ENCODE measurements around the gene AKR1C2. TPM values are rescaled to one million over a fixed set of nuclear protein-coding genes. Genes with fewer than 3 reads are reported as not detected.
"Not testable (repeated sequence)": the region's sequence is repeated elsewhere in the genome, so short reads cannot be mapped to it uniquely, and the experiment has no call there.

AKR1C2 gene
- total RNA-seq (2021) (16.2 and 23.5 TPM in 2 replicates), Bru-seq, nascent RNA (percentile 53 among the genes with signal in this experiment), BruChase-seq, experiment 1, labeled RNA remaining after a 2-hour chase (percentile 47 among the genes with signal in this experiment), BruChase-seq, experiment 2, labeled RNA remaining after a 6-hour chase (percentile 46 among the genes with signal in this experiment)
- long read RNA-seq, transcript AKR1C2-201 (9 exons, 3,756 nt): major isoform, 22 of 39 reads
- long read RNA-seq, partial matches to known transcripts: 11 of 39 reads
- long read RNA-seq, other reads (novel, unspliced or antisense): 5 of 39 reads

- H3K9me3 ChIP-seq (ENCODE audit: low read depth, low read length, poor library complexity, severe bottlenecking); H3K27ac ChIP-seq (ENCODE audit: low read depth, low read length, poor library complexity, severe bottlenecking); H3K36me3 ChIP-seq (ENCODE audit: insufficient read depth, low read length, poor library complexity, severe bottlenecking); POLR2A ChIA-PET (ENCODE audit: low non-redundant PET); DNase-seq (ENCODE audit: low spot score); H3K4me3 ChIP-seq (ENCODE audit: low read depth, low read length, poor library complexity, severe bottlenecking); intact Hi-C loops (cut with micrococcal nuclease; ENCODE audit: unreplicated experiment); H3K27me3 ChIP-seq (replicated peaks; ENCODE audit: insufficient read depth, low read depth, low read length, poor library complexity); CTCF ChIA-PET; H3K4me1 ChIP-seq (ENCODE audit: insufficient read depth, low read length, poor library complexity, severe bottlenecking): not testable (repeated sequence)
- TSS peak; percentile 78 for BruUV-seq (replicated peaks)
These were observed at the start of gene AKR1C2 for GRCh38 chr10:5003127-5004029. Gene AKR1C2 (minus strand): TSS chr10:5003857. CDS start chr10:5003835, 22 bp downstream.

GRCh38 chr10:5052951-5053500 is 49.4 kb upstream of the AKR1C2 start:
- H3K4me1 ChIP-seq (ENCODE audit: insufficient read depth, low read length, poor library complexity, severe bottlenecking); intact Hi-C loops (cut with micrococcal nuclease; ENCODE audit: unreplicated experiment); H3K4me3 ChIP-seq (ENCODE audit: low read depth, low read length, poor library complexity, severe bottlenecking); DNase-seq (ENCODE audit: low spot score); BruUV-seq (replicated peaks); H3K27me3 ChIP-seq (replicated peaks; ENCODE audit: insufficient read depth, low read depth, low read length, poor library complexity); H3K27ac ChIP-seq (ENCODE audit: low read depth, low read length, poor library complexity, severe bottlenecking); H3K9me3 ChIP-seq (ENCODE audit: low read depth, low read length, poor library complexity, severe bottlenecking); POLR2A ChIA-PET (ENCODE audit: low non-redundant PET); CTCF ChIA-PET; H3K36me3 ChIP-seq (ENCODE audit: insufficient read depth, low read length, poor library complexity, severe bottlenecking): not testable (repeated sequence)

- CTCF ChIA-PET: no interaction called here
- intact Hi-C loops (cut with micrococcal nuclease; ENCODE audit: unreplicated experiment): loop anchor here (10.0 kb wide), 1 partner anchor 557 kb away; no protein-coding TSS in a partner anchor
These were observed 44.4 kb upstream of the AKR1C2 start for GRCh38 chr10:5047912-5048628.

GRCh38 chr10:5047055-5047454 is 43.4 kb upstream of the AKR1C2 start:
- H3K4me3 ChIP-seq (ENCODE audit: low read depth, low read length, poor library complexity, severe bottlenecking); DNase-seq (ENCODE audit: low spot score); POLR2A ChIA-PET (ENCODE audit: low non-redundant PET); H3K9me3 ChIP-seq (ENCODE audit: low read depth, low read length, poor library complexity, severe bottlenecking); CTCF ChIA-PET; H3K27ac ChIP-seq (ENCODE audit: low read depth, low read length, poor library complexity, severe bottlenecking); BruUV-seq (replicated peaks); H3K27me3 ChIP-seq (replicated peaks; ENCODE audit: insufficient read depth, low read depth, low read length, poor library complexity); H3K36me3 ChIP-seq (ENCODE audit: insufficient read depth, low read length, poor library complexity, severe bottlenecking): not testable (repeated sequence)
- intact Hi-C loops (cut with micrococcal nuclease; ENCODE audit: unreplicated experiment): loop anchor here (10.0 kb wide), 1 partner anchor 558 kb away; no protein-coding TSS in a partner anchor
- H3K4me1 ChIP-seq (ENCODE audit: insufficient read depth, low read length, poor library complexity, severe bottlenecking): peaks cover 29% of the 10 kb centered on the region

More at GRCh38 chr10:5047912-5048628, 44.4 kb upstream of the AKR1C2 start:
- no peaks in the 10 kb centered on the region for H3K27me3 ChIP-seq (replicated peaks; ENCODE audit: insufficient read depth, low read depth, low read length, poor library complexity)
- BruUV-seq (replicated peaks): no TSS peak
- no peaks in the 10 kb centered on the region for H3K9me3 ChIP-seq (ENCODE audit: low read depth, low read length, poor library complexity, severe bottlenecking)
- no peak overlapping the region for H3K4me3 ChIP-seq (ENCODE audit: low read depth, low read length, poor library complexity, severe bottlenecking)
- H3K4me1 ChIP-seq (ENCODE audit: insufficient read depth, low read length, poor library complexity, severe bottlenecking): peaks cover 19% of the 10 kb centered on the region
- POLR2A ChIA-PET (ENCODE audit: low non-redundant PET): no interaction called here
- no peaks in the 10 kb centered on the region for H3K36me3 ChIP-seq (ENCODE audit: insufficient read depth, low read length, poor library complexity, severe bottlenecking)
- TF ChIP-seq, protein P1, sequence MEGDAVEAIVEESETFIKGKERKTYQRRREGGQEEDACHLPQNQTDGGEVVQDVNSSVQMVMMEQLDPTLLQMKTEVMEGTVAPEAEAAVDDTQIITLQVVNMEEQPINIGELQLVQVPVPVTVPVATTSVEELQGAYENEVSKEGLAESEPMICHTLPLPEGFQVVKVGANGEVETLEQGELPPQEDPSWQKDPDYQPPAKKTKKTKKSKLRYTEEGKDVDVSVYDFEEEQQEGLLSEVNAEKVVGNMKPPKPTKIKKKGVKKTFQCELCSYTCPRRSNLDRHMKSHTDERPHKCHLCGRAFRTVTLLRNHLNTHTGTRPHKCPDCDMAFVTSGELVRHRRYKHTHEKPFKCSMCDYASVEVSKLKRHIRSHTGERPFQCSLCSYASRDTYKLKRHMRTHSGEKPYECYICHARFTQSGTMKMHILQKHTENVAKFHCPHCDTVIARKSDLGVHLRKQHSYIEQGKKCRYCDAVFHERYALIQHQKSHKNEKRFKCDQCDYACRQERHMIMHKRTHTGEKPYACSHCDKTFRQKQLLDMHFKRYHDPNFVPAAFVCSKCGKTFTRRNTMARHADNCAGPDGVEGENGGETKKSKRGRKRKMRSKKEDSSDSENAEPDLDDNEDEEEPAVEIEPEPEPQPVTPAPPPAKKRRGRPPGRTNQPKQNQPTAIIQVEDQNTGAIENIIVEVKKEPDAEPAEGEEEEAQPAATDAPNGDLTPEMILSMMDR (conservative IDR thresholded peaks at IDR 0.05; ENCODE audit: low read depth, low read length): no peak
- TF ChIP-seq EZH2 (IDR thresholded peaks at IDR 0.05; ENCODE audit: borderline replicate concordance, low read depth, low read length, poor library complexity, severe bottlenecking): no peak
- no peak for DNase-seq (ENCODE audit: low spot score)
- no peak overlapping the region for H3K27ac ChIP-seq (ENCODE audit: low read depth, low read length, poor library complexity, severe bottlenecking)
